ENCODE data around the gene GARNL3. TPM values are rescaled to one million over a fixed set of nuclear protein-coding genes. Genes with fewer than 3 reads are reported as not detected.

The GARNL3 gene
- total and polyA plus RNA-seq, 2 experiments from 2014 or later = 9.5 to 10.5 TPM

DNA sequence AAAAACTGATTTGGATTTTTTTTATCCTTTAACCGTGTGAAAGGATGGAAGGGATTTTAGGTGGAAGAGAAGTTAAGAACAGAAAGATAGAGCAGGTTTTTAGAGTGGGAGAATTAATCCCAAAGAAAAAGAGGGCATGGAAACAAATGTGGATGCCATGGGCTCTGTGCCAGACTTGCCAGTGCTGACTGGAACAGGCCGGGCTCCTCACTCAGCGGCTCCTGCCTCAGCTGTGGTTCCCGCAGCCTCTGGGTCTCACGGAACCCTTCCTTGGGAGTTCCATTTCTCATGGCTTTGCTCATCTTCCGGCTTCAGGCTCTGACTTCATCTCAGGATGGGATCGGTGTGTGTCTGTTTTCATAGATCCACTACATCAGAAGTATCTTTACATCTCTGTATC, 102.0 kb downstream of the GARNL3 start:
- Histone ChIP-seq H3K27me3 (no peaks in the 10 kb centered on the region), H3K79me2 (no peaks in the 10 kb centered on the region), H3K4me3 (no peak overlapping the region), H3K4me2 (no peak overlapping the region), H3K4me1 (ENCODE audit: insufficient read depth) (no peaks in the 10 kb centered on the region), H3K9me2 (replicated peaks; ENCODE audit: insufficient read depth) (no peaks in the 10 kb centered on the region), H3K27ac (no peak overlapping the region), H3K36me3 (replicated peaks; ENCODE audit: insufficient read depth, low read depth) (no peaks in the 10 kb centered on the region), H4K20me1 (ENCODE audit: insufficient read depth, poor library complexity, severe bottlenecking) (no peaks in the 10 kb centered on the region), H2AFZ (no peak overlapping the region), H3K9me3 (ENCODE audit: low read depth) (no peaks in the 10 kb centered on the region)
- TF ChIP-seq EZH2phosphoT487 (IDR thresholded peaks at IDR 0.05; ENCODE audit: low read depth, severe bottlenecking, unreplicated experiment) (no peak), EZH2 (IDR thresholded peaks at IDR 0.05; ENCODE audit: borderline replicate concordance) (no peak)
- TF ChIP-seq, protein P1, sequence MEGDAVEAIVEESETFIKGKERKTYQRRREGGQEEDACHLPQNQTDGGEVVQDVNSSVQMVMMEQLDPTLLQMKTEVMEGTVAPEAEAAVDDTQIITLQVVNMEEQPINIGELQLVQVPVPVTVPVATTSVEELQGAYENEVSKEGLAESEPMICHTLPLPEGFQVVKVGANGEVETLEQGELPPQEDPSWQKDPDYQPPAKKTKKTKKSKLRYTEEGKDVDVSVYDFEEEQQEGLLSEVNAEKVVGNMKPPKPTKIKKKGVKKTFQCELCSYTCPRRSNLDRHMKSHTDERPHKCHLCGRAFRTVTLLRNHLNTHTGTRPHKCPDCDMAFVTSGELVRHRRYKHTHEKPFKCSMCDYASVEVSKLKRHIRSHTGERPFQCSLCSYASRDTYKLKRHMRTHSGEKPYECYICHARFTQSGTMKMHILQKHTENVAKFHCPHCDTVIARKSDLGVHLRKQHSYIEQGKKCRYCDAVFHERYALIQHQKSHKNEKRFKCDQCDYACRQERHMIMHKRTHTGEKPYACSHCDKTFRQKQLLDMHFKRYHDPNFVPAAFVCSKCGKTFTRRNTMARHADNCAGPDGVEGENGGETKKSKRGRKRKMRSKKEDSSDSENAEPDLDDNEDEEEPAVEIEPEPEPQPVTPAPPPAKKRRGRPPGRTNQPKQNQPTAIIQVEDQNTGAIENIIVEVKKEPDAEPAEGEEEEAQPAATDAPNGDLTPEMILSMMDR (IDR thresholded peaks at IDR 0.05; ENCODE audit: poor library complexity) = no peak
- no peak for DNase-seq (ENCODE audit: low spot score)
- WGBS (ENCODE audit: low lambda C conversion rate, missing lambda C conversion rate) = 94% methylated on average over 7 of the region's 7 CpGs

DNA sequence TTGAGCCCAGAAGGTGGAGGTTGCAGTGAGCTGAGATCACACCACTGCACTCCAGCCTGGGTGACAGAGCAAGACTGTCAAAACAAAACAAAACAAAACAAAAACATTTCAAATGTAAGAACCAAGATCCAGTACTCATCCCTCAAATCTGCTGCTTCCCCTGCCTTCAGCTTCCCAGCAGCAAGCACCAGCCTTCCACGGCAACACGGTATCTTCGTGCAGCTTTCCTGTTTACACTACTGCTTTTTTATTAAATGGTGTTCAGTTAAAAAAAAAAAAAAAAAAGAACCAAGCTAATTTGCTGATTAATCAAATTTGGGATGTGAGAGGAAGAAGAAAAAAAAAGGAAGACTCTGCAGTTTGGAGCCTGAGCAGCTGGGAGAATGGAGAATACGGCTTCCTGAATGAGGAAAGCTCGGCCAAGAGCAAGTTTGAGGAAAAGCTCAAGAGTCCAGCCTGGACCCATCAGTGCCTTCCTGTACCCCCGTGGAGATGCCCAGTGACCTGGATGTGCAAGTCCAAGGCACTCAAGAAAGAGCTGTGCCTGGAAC, 104.4 kb downstream of the GARNL3 start:
- H3K27me3 ChIP-seq = no peaks in the 10 kb centered on the region
- H3K4me2 ChIP-seq = no peak overlapping the region
- H3K4me3 ChIP-seq = no peak overlapping the region
- H4K20me1 ChIP-seq (ENCODE audit: insufficient read depth, poor library complexity, severe bottlenecking) = no peaks in the 10 kb centered on the region
- no peak for DNase-seq (ENCODE audit: low spot score)
- no peaks in the 10 kb centered on the region for H3K36me3 ChIP-seq (replicated peaks; ENCODE audit: insufficient read depth, low read depth)
- H2AFZ ChIP-seq = no peak overlapping the region
- no peaks in the 10 kb centered on the region for H3K9me3 ChIP-seq (ENCODE audit: low read depth)
- H3K27ac ChIP-seq = no peak overlapping the region
- WGBS (ENCODE audit: low lambda C conversion rate, missing lambda C conversion rate) = 77% methylated on average over 6 of the region's 6 CpGs
- no peaks in the 10 kb centered on the region for H3K9me2 ChIP-seq (replicated peaks; ENCODE audit: insufficient read depth)
- H3K79me2 ChIP-seq = no peaks in the 10 kb centered on the region
- TF ChIP-seq EZH2phosphoT487 (IDR thresholded peaks at IDR 0.05; ENCODE audit: low read depth, severe bottlenecking, unreplicated experiment) = no peak
- TF ChIP-seq, protein P1 (IDR thresholded peaks at IDR 0.05; ENCODE audit: poor library complexity) = no peak
- no peak for TF ChIP-seq EZH2 (IDR thresholded peaks at IDR 0.05; ENCODE audit: borderline replicate concordance)
- no peaks in the 10 kb centered on the region for H3K4me1 ChIP-seq (ENCODE audit: insufficient read depth)

DNA sequence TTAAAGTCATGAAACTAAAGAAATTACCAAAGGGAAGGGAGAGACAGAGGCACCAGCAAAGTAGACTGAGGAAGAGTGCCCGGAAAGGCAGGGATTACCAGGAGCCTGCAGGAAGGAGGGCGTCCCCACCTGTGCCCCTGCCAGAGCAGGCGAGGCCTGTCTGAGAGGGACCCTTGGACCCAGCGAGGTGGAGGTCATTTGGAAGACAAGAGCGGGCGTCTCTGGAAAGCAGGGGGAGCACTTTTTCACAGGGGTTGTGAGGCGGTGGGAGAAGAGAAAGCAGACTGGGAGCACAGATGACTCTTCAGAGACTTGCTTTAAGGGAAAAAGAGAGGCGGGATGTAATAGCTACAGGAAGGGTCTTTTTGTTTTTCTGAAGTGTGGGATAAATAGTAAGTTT, 104.9 kb downstream of the GARNL3 start:
- Histone ChIP-seq H3K4me1 (ENCODE audit: insufficient read depth) (no peaks in the 10 kb centered on the region), H2AFZ (no peak overlapping the region), H3K79me2 (no peaks in the 10 kb centered on the region), H3K9me2 (replicated peaks; ENCODE audit: insufficient read depth) (no peaks in the 10 kb centered on the region), H3K27ac (peak overlapping the region; percentile 78), H3K4me2 (no peak overlapping the region), H3K4me3 (no peak overlapping the region), H4K20me1 (ENCODE audit: insufficient read depth, poor library complexity, severe bottlenecking) (no peaks in the 10 kb centered on the region), H3K36me3 (replicated peaks; ENCODE audit: insufficient read depth, low read depth) (no peaks in the 10 kb centered on the region), H3K9me3 (ENCODE audit: low read depth) (no peaks in the 10 kb centered on the region), H3K27me3 (no peaks in the 10 kb centered on the region)
- TF ChIP-seq, protein P1 (IDR thresholded peaks at IDR 0.05; ENCODE audit: poor library complexity) = no peak
- TF ChIP-seq EZH2 (IDR thresholded peaks at IDR 0.05; ENCODE audit: borderline replicate concordance) (no peak), EZH2phosphoT487 (IDR thresholded peaks at IDR 0.05; ENCODE audit: low read depth, severe bottlenecking, unreplicated experiment) (no peak)
- WGBS (ENCODE audit: low lambda C conversion rate, missing lambda C conversion rate) = 98% methylated on average over 8 of the region's 8 CpGs
- no peak for DNase-seq (ENCODE audit: low spot score)

All from hepatocyte (in vitro differentiated cells).